Neuronal stem cell (in vitro differentiated cells): ENCODE results near the gene RAB25.

Source experiments
- DNase-seq: peaks from one replicate; pipeline ENCODE4 v3.0.0-alpha.2; 2013; ENCODE audit warnings: low spot score
- H2AFZ ChIP-seq: one replicate; pipeline ENCODE4 v1.6.1; 2013; ENCODE audit warnings: mild to moderate bottlenecking, low read length, inconsistent platforms
- H2AK5ac ChIP-seq: 2 replicates; pipeline ENCODE4 v1.6.1; 2013; ENCODE audit warnings: low read depth, mild to moderate bottlenecking, inconsistent platforms, low read length, moderate library complexity, mixed read lengths
- H2BK120ac ChIP-seq: 2 replicates; pipeline ENCODE4 v1.6.1; 2013; ENCODE audit warnings: low read depth, mild to moderate bottlenecking, inconsistent platforms, low read length, moderate library complexity, mixed read lengths
- H2BK12ac ChIP-seq: one replicate; pipeline ENCODE4 v1.6.1; 2013; ENCODE audit warnings: low read length, inconsistent platforms
- H2BK15ac ChIP-seq: 2 replicates; pipeline ENCODE4 v1.6.1; 2013; ENCODE audit warnings: mild to moderate bottlenecking, low read length, inconsistent platforms, mixed read lengths
- H2BK5ac ChIP-seq: one replicate; pipeline ENCODE4 v1.6.1; 2013; ENCODE audit warnings: inconsistent platforms, mild to moderate bottlenecking, low read length, moderate library complexity
- H3K14ac ChIP-seq: one replicate; pipeline ENCODE4 v1.6.1; 2013; ENCODE audit warnings: low read length, inconsistent platforms
- H3K18ac ChIP-seq: 2 replicates; pipeline ENCODE4 v1.6.1; 2013; ENCODE audit warnings: low read length, inconsistent platforms
- H3K23ac ChIP-seq: 2 replicates; pipeline ENCODE4 v1.6.1; 2013; ENCODE audit warnings: low read depth, mild to moderate bottlenecking, mixed read lengths, low read length, inconsistent platforms; ENCODE audit not compliant: poor library complexity
- H3K27ac ChIP-seq: replicated peaks from 3 replicates; pipeline ENCODE4 v1.5.1; 2013; ENCODE audit warnings: low read length, inconsistent platforms
- H3K27me3 ChIP-seq, 3 experiments: 2 replicates each; pipeline ENCODE4 v1.6.1; 2013; ENCODE audit warnings: low read length in 3 of 3, mild to moderate bottlenecking in 2 of 3, inconsistent platforms in 1 of 3, low read depth in 1 of 3, mixed read lengths in 1 of 3, moderate library complexity in 1 of 3; ENCODE audit not compliant: control insufficient read depth in 3 of 3, insufficient read depth in 3 of 3
- H3K36me3 ChIP-seq, 2 donors: replicated peaks in 1 of 2; 2 replicates each; pipeline ENCODE4 v1.6.1; 2013; ENCODE audit warnings: low read length in 2 of 2; ENCODE audit not compliant: control insufficient read depth in 2 of 2, insufficient read depth in 2 of 2
- H3K4ac ChIP-seq: 2 replicates; pipeline ENCODE4 v1.6.1; 2013; ENCODE audit warnings: inconsistent platforms, mild to moderate bottlenecking, low read length, moderate library complexity
- H3K4me1 ChIP-seq, 2 donors: 1 replicate in 1 of 2; 2 replicates in 1 of 2; pipeline ENCODE4 v1.6.1; 2013; ENCODE audit warnings: low read length in 2 of 2, low read depth in 1 of 2; ENCODE audit not compliant: control insufficient read depth in 2 of 2, insufficient read depth in 1 of 2
- H3K4me2 ChIP-seq: one replicate; pipeline ENCODE4 v1.6.1; 2013; ENCODE audit warnings: mild to moderate bottlenecking, low read length, inconsistent platforms; ENCODE audit not compliant: insufficient read depth, poor library complexity, severe bottlenecking
- H3K4me3 ChIP-seq, 2 donors: 2 replicates each; pipeline ENCODE4 v1.5.1; 2013; ENCODE audit warnings: low read length in 2 of 2, mild to moderate bottlenecking in 2 of 2, inconsistent platforms in 1 of 2, moderate library complexity in 1 of 2
- H3K79me1 ChIP-seq: one replicate; pipeline ENCODE4 v1.6.1; 2013; ENCODE audit warnings: low read depth, mild to moderate bottlenecking, inconsistent platforms, low read length, moderate library complexity
- H3K9ac ChIP-seq: one replicate; pipeline ENCODE4 v1.6.1; 2013; ENCODE audit warnings: mild to moderate bottlenecking, low read depth, low read length, inconsistent platforms; ENCODE audit not compliant: poor library complexity
- H3K9me3 ChIP-seq, 2 donors: replicated peaks in 1 of 2; 2 replicates each; pipeline versions ENCODE3 to v1.6.1; 2013; ENCODE audit warnings: low read length in 2 of 2, mild to moderate bottlenecking in 2 of 2, inconsistent platforms in 1 of 2, low read depth in 1 of 2, mixed read lengths in 1 of 2, moderate library complexity in 1 of 2; ENCODE audit not compliant: control insufficient read depth in 2 of 2, insufficient read depth in 1 of 2
- H4K8ac ChIP-seq: one replicate; pipeline ENCODE4 v1.6.1; 2013; ENCODE audit warnings: low read depth, mild to moderate bottlenecking, inconsistent platforms, low read length, moderate library complexity
- H4K91ac ChIP-seq: one replicate; pipeline ENCODE4 v1.6.1; 2013; ENCODE audit warnings: low read length, low read depth, mild to moderate bottlenecking, inconsistent platforms; ENCODE audit not compliant: poor library complexity
- WGBS, 2 donors: extraction: QIAGEN DNeasy Blood & Tissue Kit; methylation state at CpG; one replicate each; pipeline ENCODE4 v1.1.7; 2013; ENCODE audit warnings: missing lambda C conversion rate in 2 of 2, mixed read lengths in 1 of 2; ENCODE audit not compliant: insufficient read length in 2 of 2, insufficient replicate concordance in 1 of 2; ENCODE audit errors: extremely low coverage in 2 of 2; 5-methylcytosine and 5-hydroxymethylcytosine counted together

The RAB25 gene

DNA sequence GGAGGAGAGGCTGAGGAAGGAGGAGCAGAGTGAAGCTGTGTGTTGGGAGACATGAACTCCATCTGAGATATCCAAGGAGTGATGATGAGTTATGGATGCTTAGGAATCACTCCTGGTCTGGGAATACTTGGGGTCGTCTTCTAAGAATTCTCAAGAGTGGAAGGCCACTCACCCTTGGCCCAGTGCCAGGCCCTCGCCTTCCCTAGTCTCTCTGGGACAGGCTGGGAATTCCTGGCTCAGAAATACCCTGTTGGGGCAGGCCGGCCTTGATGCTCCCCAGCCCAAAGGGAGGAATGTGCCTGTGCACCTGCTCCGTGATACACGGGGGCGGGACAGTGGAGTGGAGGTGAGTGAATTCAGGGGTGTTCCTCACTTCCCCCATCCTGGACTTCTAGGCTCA lies 40.9 kb downstream of the RAB25 start:
- H3K4me3 ChIP-seq: no peak overlapping the region
- no peak overlapping the region for H4K91ac ChIP-seq
- no CpG with 5 or more reads among the region's 6 CpGs for WGBS, 2 donors
- H2BK5ac ChIP-seq: no peak overlapping the region
- peak overlapping the region; percentile 10 for H3K14ac ChIP-seq
- no peak overlapping the region for H2BK12ac ChIP-seq
- H2AFZ ChIP-seq: no peak overlapping the region
- no peak overlapping the region for H2BK120ac ChIP-seq
- no peak overlapping the region for H3K27ac ChIP-seq
- H3K9me3 ChIP-seq: no peaks in the 10 kb centered on the region
- no peak overlapping the region for H3K9ac ChIP-seq
- no peak overlapping the region for H2BK15ac ChIP-seq
- no peaks in the 10 kb centered on the region for H3K27me3 ChIP-seq
- no peak overlapping the region for H4K8ac ChIP-seq
- no peak for DNase-seq
- no peak overlapping the region for H3K4ac ChIP-seq
- no peak overlapping the region for H2AK5ac ChIP-seq
- no peak overlapping the region for H3K23ac ChIP-seq
- no peak overlapping the region for H3K4me2 ChIP-seq
- H3K79me1 ChIP-seq: peaks cover 17% of the 10 kb centered on the region
- peaks cover 8 to 68% of the 10 kb centered on the region in 2 donors for H3K36me3 ChIP-seq
- no peak overlapping the region for H3K18ac ChIP-seq
- peaks cover 39 to 59% of the 10 kb centered on the region in 2 donors for H3K4me1 ChIP-seq

- Histone ChIP-seq H4K8ac (no peak overlapping the region), H3K9me3 (no peaks in the 10 kb centered on the region), H3K4ac (no peak overlapping the region), H3K27me3 (no peaks in the 10 kb centered on the region), H3K9ac (no peak overlapping the region), H2AK5ac (no peak overlapping the region), H3K4me2 (no peak overlapping the region), H3K23ac (no peak overlapping the region), H3K4me3 (no peak overlapping the region), H2AFZ (no peak overlapping the region), H3K27ac (no peak overlapping the region), H3K79me1 (peaks cover 14% of the 10 kb centered on the region), H3K4me1 (peaks cover 38 to 60% of the 10 kb centered on the region in 2 donors), H3K36me3 (peaks cover 4 to 64% of the 10 kb centered on the region in 2 donors), H3K14ac (no peak overlapping the region), H2BK120ac (no peak overlapping the region), H2BK5ac (no peak overlapping the region), H2BK12ac (no peak overlapping the region), H3K18ac (peak overlapping the region; percentile 36), H4K91ac (no peak overlapping the region), H2BK15ac (no peak overlapping the region)
- WGBS, 2 donors: no CpG with 5 or more reads among the region's 16 CpGs
- DNase-seq: no peak
These were observed 41.9 kb downstream of the RAB25 start for GRCh38 chr1:156102633-156103511.

- Histone ChIP-seq H3K9ac (no peak overlapping the region), H3K79me1 (peaks cover 14% of the 10 kb centered on the region), H4K91ac (no peak overlapping the region), H3K4me3 (no peak overlapping the region), H3K27me3 (no peaks in the 10 kb centered on the region), H3K18ac (peak overlapping the region; percentile 34), H2AK5ac (peak overlapping the region; percentile 24), H3K14ac (no peak overlapping the region), H4K8ac (no peak overlapping the region), H2AFZ (no peak overlapping the region), H2BK15ac (no peak overlapping the region), H3K27ac (no peak overlapping the region), H3K9me3 (no peaks in the 10 kb centered on the region), H3K23ac (no peak overlapping the region), H2BK12ac (no peak overlapping the region), H3K36me3 (peaks cover 4 to 62% of the 10 kb centered on the region in 2 donors), H2BK5ac (no peak overlapping the region), H3K4ac (no peak overlapping the region), H2BK120ac (no peak overlapping the region), H3K4me2 (no peak overlapping the region), H3K4me1 (peaks cover 38 to 54% of the 10 kb centered on the region in 2 donors)
- DNase-seq: no peak
- no CpG with 5 or more reads among the region's 9 CpGs for WGBS, 2 donors
These were observed 42.6 kb downstream of the RAB25 start for GRCh38 chr1:156103521-156103947.

DNA sequence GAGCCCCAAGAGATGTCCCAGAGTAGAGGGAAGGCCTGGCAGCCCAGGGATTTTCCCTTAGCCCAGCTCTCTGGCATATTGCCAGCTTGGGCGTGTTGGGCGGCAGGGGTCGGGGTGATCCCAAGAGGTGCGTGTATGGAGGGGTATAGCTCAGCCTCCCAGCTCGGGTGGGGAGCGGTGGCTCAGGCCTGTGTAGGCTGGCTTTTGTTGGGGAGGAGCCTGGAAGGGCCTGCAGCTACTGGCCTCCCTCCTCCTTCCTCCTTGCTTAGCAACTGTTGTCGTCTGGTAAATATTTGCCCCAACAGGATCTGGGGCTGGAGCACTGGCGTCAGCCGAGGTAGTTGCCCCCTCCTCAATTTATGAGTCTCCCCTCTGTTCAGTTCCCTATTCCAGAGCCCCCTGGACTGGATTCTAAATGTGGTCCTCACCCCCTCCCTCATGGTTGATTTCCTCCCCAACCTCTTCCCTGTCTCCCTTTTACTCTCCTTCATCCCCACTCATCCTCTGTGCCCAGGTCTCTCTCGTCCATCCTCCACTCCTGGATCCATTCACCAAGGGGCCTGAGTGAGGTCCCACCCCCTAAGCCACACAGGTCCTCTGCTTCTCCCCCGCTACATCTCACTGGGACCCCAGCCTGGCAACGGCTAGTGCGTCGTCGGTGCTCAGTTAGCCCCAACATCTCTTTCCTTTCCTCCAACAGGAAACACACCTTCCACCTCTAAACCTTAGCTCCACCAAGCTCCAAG lies 43.3 kb downstream of the RAB25 start:
- WGBS, 2 donors: no CpG with 5 or more reads among the region's 15 CpGs

More for the DNA sequence above, 43.3 kb downstream of the RAB25 start:
- Histone ChIP-seq H3K4ac (no peak overlapping the region), H3K27ac (peak overlapping the region; percentile 29), H3K27me3 (no peaks in the 10 kb centered on the region), H2BK120ac (no peak overlapping the region), H2BK5ac (no peak overlapping the region), H3K4me2 (no peak overlapping the region), H3K4me3 (no peak overlapping the region), H3K9ac (no peak overlapping the region), H2AFZ (no peak overlapping the region), H2BK15ac (no peak overlapping the region), H3K4me1 (peaks cover 38 to 47% of the 10 kb centered on the region in 2 donors), H4K8ac (no peak overlapping the region), H3K79me1 (peaks cover 14% of the 10 kb centered on the region), H2BK12ac (no peak overlapping the region), H3K36me3 (peaks cover 4 to 58% of the 10 kb centered on the region in 2 donors), H4K91ac (no peak overlapping the region), H2AK5ac (no peak overlapping the region), H3K23ac (no peak overlapping the region), H3K9me3 (no peaks in the 10 kb centered on the region), H3K18ac (peak overlapping the region; percentile 36), H3K14ac (no peak overlapping the region)
- DNase-seq: no peak
